Renal cortical epithelial cell (primary cell): ENCODE results near the gene PAFAH1B1. TPM values are rescaled to one million over a fixed set of nuclear protein-coding genes. Genes with fewer than 3 reads are reported as not detected.
"Not testable (repeated sequence)": the region's sequence is repeated elsewhere in the genome, so short reads cannot be mapped to it uniquely, and the experiment has no call there.

ENCODE experiments used
- DNase-seq: peaks from one replicate; pipeline ENCODE4 v3.0.0-alpha.2; 2011; ENCODE audit warnings: low read depth
- total RNA-seq: library from RNA; depleted of rRNA; stranded (reverse); fragments of >200 nt; gene quantifications from 2 replicates; pipeline ENCODE4 v1.2.3, GENCODE V29; 2014

PAFAH1B1 gene
- total RNA-seq, 1 donor from 2014 or later = 169 TPM

GRCh38 chr17:2594722-2595599 lies 1.5 kb downstream of the PAFAH1B1 start:
- no peak for DNase-seq

GRCh38 chr17:2595716-2596115 lies 2.3 kb downstream of the PAFAH1B1 start:
- DNase-seq = no peak

GRCh38 chr17:2598166-2598565 lies 4.7 kb downstream of the PAFAH1B1 start:
- DNase-seq = peak; percentile 54

GRCh38 chr17:2602597-2603017 lies 9.2 kb downstream of the PAFAH1B1 start:
- DNase-seq = no peak

- no peak for DNase-seq
These were observed 15.0 kb downstream of the PAFAH1B1 start for GRCh38 chr17:2608350-2608913.

GRCh38 chr17:2609091-2609490 lies 15.6 kb downstream of the PAFAH1B1 start:
- no peak for DNase-seq

- DNase-seq = no peak
These were observed 17.0 kb downstream of the PAFAH1B1 start for GRCh38 chr17:2610195-2611175.

GRCh38 chr17:2611627-2612026 lies 18.2 kb downstream of the PAFAH1B1 start:
- no peak for DNase-seq

- no peak for DNase-seq
These were observed 19.2 kb downstream of the PAFAH1B1 start for GRCh38 chr17:2612630-2613029.

GRCh38 chr17:2613089-2613808 lies 19.8 kb downstream of the PAFAH1B1 start:
- DNase-seq = no peak

- no peak for DNase-seq
These were observed 22.4 kb downstream of the PAFAH1B1 start for GRCh38 chr17:2615882-2616281.

GRCh38 chr17:2621241-2621640 lies 27.8 kb downstream of the PAFAH1B1 start:
- no peak for DNase-seq

- DNase-seq = not testable (repeated sequence)
These were observed 28.5 kb downstream of the PAFAH1B1 start for GRCh38 chr17:2621951-2622405.

- DNase-seq = not testable (repeated sequence)
These were observed 29.4 kb downstream of the PAFAH1B1 start for GRCh38 chr17:2622721-2623301.

- no peak for DNase-seq
These were observed 30.9 kb downstream of the PAFAH1B1 start for GRCh38 chr17:2624292-2624731.

GRCh38 chr17:2626626-2627219 lies 33.3 kb downstream of the PAFAH1B1 start:
- DNase-seq = not testable (repeated sequence)

- DNase-seq = not testable (repeated sequence)
These were observed 35.5 kb downstream of the PAFAH1B1 start for GRCh38 chr17:2628922-2629321.

GRCh38 chr17:2631211-2631610 lies 37.8 kb downstream of the PAFAH1B1 start:
- DNase-seq = no peak

- DNase-seq = peak; percentile 95
These were observed 41.0 kb downstream of the PAFAH1B1 start for GRCh38 chr17:2634361-2634960.

GRCh38 chr17:2635241-2635640 lies 41.8 kb downstream of the PAFAH1B1 start:
- DNase-seq = peak; percentile 16
